Measurements from ENCODE around the gene GPR27. TPM values are rescaled to one million over a fixed set of nuclear protein-coding genes. Genes with fewer than 3 reads are reported as not detected.

Gene GPR27, protein sequence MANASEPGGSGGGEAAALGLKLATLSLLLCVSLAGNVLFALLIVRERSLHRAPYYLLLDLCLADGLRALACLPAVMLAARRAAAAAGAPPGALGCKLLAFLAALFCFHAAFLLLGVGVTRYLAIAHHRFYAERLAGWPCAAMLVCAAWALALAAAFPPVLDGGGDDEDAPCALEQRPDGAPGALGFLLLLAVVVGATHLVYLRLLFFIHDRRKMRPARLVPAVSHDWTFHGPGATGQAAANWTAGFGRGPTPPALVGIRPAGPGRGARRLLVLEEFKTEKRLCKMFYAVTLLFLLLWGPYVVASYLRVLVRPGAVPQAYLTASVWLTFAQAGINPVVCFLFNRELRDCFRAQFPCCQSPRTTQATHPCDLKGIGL
- total RNA-seq (2014; rRNA removed; shearing (Covaris generic)): not detected in 2 replicates

DNA sequence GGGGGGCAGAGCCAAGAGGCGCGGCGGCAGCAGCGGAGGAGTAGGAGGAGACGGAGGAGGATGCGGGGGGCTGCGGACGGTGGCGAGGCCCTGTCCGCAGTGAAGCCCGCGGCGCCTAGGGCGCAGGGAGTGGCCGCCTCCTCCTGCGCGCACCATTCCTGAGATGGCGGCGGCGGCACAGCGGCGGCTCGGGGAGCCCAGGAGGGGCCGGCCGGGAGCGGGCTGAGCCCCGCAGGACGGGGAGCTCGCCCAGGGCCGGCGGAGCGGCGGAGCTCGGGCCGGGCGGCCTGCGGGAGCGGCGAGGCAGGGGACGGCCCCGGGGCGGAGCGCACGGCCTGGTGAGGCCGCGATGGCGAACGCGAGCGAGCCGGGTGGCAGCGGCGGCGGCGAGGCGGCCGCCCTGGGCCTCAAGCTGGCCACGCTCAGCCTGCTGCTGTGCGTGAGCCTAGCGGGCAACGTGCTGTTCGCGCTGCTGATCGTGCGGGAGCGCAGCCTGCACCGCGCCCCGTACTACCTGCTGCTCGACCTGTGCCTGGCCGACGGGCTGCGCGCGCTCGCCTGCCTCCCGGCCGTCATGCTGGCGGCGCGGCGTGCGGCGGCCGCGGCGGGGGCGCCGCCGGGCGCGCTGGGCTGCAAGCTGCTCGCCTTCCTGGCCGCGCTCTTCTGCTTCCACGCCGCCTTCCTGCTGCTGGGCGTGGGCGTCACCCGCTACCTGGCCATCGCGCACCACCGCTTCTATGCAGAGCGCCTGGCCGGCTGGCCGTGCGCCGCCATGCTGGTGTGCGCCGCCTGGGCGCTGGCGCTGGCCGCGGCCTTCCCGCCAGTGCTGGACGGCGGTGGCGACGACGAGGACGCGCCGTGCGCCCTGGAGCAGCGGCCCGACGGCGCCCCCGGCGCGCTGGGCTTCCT is at the start of gene GPR27:
Gene GPR27 (plus strand): TSS at position 155 of the 909 bp plus-strand sequence. CDS start 195 bp downstream, at position 350.
- DNase-seq (ENCODE audit: low spot score): no peak

- no peak for DNase-seq (ENCODE audit: low spot score)
These were observed 48.7 kb upstream of the GPR27 start for GRCh38 chr3:71704915-71705314.

DNA sequence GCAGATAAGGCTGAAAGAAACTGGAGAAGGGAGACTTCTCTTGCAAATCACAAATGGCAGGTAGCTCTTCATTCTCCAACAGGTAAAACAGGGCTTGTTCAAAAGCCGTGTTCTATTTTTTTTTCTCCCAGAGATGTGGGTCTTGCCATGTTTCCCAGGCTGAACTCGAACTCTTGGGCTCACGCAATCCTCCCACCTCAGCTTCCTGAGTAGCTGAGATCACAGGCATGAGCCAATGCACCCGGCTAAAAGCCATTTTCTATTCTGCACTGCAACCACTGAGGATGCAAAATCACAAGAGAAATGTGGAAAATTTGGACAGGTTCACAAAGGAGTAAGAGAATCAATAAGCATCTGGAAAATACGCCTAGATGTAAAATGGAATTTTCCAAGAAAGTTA is 48.0 kb upstream of the GPR27 start:
- no peak for DNase-seq (ENCODE audit: low spot score)

DNA sequence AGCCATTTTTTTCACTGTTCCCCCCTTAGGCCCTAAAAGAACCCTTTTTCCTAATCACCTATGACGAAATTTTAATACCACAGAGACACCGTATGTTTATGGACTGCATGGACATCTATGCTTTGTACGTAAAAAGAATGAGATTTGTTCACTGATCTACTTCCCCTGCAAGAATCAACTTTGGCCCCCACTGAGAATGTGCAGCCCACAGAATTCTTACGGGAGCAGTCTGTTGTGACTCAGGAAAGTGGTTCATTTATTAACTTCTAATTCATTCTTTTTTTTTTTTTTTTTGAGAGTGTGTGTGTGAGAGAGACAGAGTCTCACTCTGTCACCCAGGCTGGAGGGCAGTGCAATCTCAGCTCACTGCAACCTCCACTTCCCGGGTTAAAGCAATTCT is 46.1 kb upstream of the GPR27 start:
- DNase-seq (ENCODE audit: low spot score): no peak

GRCh38 chr3:71708476-71709105 is 45.1 kb upstream of the GPR27 start:
- no peak for DNase-seq (ENCODE audit: low spot score)

DNA sequence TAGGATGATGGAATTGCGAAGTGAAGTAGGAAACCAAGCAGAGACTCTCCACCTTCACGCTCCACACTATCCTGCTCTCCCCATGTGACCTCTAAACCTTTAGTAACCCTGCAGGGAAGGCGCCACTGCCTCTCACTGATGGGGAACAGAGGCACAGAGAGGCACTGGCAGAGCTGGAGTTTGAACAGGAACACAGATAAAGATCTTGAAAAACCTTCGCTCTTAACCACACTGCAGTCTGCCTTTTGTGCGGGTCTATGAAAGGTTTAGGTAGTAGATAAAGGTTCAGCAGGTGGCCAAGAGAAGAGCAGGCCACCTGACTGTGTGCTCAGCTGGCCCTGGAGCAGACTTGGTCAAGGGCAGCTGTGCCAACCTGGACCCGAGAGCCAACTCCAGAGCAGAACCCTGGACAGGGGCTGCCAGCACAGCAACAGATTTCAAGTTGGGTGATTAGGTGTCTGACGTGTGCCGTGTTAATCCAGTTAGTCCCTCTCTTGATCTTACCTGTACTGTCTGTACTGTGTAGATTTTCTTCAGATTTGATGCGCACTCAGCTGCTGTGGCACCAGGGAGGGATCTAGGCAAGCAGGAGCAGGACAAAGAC is 43.6 kb upstream of the GPR27 start:
- DNase-seq (ENCODE audit: low spot score): no peak

DNA sequence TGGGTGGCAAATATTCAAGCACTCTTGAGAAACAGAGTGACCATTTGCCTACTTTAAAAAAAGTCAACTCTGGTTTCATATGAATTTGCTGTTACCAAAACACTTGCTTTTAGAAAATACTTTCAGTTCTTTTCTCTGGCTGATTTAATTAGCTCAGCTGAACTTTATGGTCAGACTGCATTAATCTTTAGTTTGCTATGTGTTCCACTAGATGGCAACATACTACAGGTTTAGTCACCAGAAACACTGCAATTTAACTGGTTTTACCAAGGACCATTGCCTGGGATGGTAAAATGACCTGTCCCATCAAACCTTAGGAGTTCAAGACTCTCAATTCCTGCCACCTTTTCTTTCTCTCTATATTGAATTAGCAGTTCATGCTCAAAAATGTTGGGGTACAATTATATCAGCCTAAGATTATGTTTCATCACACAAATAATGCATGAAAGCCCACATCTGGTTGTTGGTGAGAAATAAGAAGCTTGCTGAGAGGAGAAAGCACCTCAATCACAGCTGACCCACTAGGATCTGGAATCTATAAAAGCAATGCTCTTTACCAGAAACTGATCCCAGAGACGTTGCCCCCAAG is 42.7 kb upstream of the GPR27 start:
- DNase-seq (ENCODE audit: low spot score): peak; percentile 53

- DNase-seq (ENCODE audit: low spot score): no peak
These were observed 40.6 kb upstream of the GPR27 start for GRCh38 chr3:71713041-71713440.

DNA sequence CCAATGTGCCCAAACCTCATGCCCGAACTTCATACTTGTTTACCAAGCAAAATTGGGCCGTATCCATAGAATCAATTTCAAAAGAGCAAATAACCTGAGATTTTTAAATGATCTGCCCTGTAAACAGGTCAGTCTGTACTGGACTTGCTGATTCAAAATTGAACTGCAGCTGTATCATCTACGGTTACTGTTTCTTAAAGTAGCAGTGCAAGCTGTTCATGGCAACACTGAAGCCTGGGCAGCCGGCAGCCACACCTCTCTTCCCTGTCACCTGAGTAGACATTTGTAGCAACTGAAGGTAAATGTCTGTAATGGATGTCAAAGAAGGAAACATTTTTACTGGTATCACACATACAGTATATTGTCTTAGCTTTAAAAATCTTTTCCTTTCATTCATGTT is 39.1 kb upstream of the GPR27 start:
- DNase-seq (ENCODE audit: low spot score): no peak

GRCh38 chr3:71718072-71718471 is 35.6 kb upstream of the GPR27 start:
- DNase-seq (ENCODE audit: low spot score): no peak

DNA sequence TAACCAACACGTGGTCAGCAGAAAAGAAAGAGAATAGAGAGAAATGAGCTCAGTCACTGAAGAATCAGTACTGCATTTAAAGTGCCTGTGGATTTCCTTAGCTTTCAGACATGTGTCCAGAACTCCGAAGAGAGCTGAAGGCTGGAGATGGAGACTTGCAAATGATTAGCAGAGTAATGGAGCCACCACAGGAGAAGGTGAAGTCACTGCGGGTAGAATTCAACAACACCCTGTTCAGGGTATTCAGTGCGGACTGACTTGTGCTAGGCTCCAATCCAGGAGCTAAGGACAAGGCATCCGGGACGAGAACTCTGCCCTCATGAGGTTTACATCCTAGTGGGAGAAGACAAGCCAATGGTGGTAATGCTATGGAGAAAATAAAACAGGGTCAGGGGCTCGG is 32.7 kb upstream of the GPR27 start:
- no peak for DNase-seq (ENCODE audit: low spot score)

DNA sequence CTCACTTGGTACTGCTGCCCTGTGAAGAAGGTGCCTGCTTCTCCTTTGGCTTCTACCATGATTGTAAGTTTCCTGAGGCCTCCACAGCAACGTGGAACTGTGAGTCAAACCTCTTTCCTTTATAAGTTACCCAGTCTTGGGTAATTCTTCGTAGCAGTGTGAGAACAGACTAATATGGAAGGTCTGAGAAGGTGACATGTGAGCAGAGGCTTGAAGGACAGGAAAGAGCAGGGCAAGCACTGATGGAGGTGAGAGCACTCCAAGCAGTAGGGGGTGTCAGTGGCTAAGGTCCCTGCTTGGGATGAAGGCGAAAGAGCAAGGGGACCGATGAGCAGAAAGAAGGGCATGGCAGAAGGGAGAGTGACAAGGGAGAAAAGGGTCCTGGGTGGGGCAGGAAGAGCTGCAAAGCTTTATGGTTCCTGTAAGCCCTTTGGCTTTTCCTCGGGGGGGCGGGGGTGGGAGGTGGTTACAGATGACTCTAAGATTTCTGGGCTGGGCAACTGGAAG is 32.0 kb upstream of the GPR27 start:
- DNase-seq (ENCODE audit: low spot score): no peak

DNA sequence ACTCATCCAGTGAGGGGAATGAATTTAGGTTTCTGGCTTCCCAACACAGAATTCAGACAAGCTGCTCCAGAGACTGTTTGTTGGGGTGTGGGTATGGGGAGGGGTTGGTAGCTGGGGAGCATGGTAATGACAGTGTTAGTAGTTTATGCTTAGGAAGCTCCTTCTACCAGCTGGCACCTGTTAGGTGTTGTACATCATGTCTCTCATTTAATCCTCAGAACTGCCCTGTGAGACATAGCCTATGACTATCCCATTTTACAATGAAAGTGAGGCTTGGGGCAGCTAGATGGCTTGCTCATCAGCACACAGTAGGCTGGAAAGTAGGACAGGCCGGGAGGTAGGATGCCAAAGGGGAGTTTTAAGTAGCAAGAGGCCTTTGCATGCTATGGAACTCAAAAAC is 31.0 kb upstream of the GPR27 start:
- DNase-seq (ENCODE audit: low spot score): no peak

DNA sequence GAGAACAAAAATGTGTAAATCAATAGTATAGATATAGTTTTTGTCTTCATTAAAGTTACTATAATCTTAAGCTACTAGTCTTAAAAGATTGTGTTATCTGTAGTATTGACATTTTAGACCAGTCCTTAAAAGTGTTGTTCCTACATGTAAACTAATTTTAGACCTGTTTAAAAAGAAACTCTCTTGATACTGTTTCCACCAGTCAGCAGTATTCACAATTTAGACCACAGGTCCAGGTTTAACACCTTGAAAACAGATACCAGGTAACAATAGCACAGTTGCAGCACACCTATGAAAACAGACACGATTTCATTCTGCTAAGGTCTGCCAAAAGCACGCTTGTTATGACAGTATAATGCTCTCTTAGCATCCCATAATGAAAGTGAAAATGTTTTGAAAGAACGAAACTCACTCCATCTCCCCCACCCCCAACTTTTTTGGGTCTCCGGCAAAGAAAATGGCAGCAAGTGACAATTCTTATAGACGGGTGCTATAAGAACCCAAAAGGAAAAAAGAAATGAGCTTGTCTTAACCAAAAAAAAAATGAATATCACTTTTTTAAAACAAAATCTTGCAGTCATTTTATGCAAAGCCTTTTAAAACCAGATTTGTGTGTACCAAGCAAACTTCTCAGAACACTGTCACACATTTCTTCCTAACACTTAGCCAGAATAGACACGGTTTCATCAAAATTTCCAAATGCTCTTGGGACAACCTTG is 30.0 kb upstream of the GPR27 start:
- no peak for DNase-seq (ENCODE audit: low spot score)

GRCh38 chr3:71724171-71724453 is 29.5 kb upstream of the GPR27 start:
- no peak for DNase-seq (ENCODE audit: low spot score)

DNA sequence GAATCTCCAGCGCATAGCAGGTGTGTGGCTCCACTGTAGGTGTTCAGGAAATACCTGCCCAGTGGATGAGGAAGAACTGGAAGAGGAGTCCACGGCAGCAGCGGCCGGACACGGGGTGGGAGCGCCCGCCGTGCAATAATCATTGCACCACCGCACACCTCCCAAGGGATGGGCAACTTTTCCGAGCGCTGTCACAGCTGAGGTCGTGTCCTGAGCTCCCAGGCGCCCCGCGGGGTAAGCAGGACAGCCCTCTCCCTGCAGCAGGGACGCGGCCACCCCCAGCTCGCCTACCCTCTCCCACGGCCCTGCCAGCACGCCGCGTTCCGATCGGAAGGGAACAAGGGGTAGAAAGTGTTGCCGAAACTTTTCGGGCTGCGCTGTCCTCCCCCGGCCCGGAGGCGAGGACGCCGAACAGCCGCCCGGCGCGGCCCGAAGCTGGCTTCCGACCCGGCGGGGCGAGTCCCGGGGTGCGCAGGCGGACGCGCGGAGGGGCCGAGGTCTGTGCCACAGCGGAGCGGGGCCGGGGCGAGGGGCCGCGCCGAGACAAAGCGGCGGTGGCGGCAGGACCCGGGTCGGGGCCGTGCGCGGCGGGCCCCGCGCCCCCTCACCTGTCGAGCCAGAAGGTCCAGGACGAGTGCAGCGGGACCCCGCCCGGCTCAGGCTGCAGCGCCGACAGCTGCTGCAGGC is 28.9 kb upstream of the GPR27 start:
- DNase-seq (ENCODE audit: low spot score): no peak

- DNase-seq (ENCODE audit: low spot score): no peak
These were observed 28.2 kb upstream of the GPR27 start, which contains the start of gene EIF4E3 for GRCh38 chr3:71725271-71725991. TSS of gene EIF4E3 (minus strand) at chr3:71725402. CDS start at chr3:71725367, 35 bp downstream.

- DNase-seq (ENCODE audit: low spot score): no peak
These were observed 27.5 kb upstream of the GPR27 start for GRCh38 chr3:71726146-71726545.

GRCh38 chr3:71728632-71729342 is 24.9 kb upstream of the GPR27 start:
- DNase-seq (ENCODE audit: low spot score): no peak

Measured in H4 (cell line).